Panc1 (cell line): ENCODE data around the gene PITRM1.

Experiments
- POLR2AphosphoS5 ChIP-seq: IDR thresholded peaks from 2 replicates; pipeline ENCODE4 v1.6.1; 2012; ENCODE audit warnings: mild to moderate bottlenecking, low read depth, low read length, moderate library complexity
- REST ChIP-seq, 2 experiments: IDR thresholded peaks; 2 replicates each; pipeline ENCODE4 v1.6.1; 2011 to 2012; ENCODE audit warnings: low read depth in 2 of 2, control low read depth in 1 of 2, low read length in 1 of 2, mild to moderate bottlenecking in 1 of 2, moderate library complexity in 1 of 2; ENCODE audit not compliant: insufficient read depth in 1 of 2
- TCF7L2 ChIP-seq: IDR thresholded peaks from 2 replicates; pipeline ENCODE4 v1.6.1; 2011; ENCODE audit warnings: mild to moderate bottlenecking, low read depth, low read length, inconsistent platforms
- TF ChIP-seq, protein P1 (sequence below): fragments of 450-650 bp; IDR thresholded peaks from 2 replicates; pipeline ENCODE4 v1.5.1; 2017; ENCODE audit warnings: mild to moderate bottlenecking

DNA sequence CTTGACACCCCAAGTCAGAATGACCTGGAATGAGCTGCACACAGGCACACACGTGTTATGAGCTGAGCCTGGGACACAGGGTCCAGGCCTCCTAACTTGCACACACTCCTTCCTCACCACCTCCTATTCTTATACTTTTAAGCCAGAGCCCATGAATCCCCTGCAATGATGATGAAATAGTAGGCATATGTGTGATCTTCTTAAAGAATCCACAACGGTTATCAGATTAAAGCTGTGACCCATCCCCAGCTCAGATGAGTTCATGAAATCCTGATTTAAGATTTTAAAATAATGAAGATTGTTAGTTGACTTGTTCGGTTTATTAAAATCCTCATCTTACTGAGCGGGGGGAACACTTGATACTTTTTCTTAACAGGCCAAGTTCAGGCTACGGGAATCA, 38.6 kb downstream of the PITRM1 start:
- TF ChIP-seq, protein P1, sequence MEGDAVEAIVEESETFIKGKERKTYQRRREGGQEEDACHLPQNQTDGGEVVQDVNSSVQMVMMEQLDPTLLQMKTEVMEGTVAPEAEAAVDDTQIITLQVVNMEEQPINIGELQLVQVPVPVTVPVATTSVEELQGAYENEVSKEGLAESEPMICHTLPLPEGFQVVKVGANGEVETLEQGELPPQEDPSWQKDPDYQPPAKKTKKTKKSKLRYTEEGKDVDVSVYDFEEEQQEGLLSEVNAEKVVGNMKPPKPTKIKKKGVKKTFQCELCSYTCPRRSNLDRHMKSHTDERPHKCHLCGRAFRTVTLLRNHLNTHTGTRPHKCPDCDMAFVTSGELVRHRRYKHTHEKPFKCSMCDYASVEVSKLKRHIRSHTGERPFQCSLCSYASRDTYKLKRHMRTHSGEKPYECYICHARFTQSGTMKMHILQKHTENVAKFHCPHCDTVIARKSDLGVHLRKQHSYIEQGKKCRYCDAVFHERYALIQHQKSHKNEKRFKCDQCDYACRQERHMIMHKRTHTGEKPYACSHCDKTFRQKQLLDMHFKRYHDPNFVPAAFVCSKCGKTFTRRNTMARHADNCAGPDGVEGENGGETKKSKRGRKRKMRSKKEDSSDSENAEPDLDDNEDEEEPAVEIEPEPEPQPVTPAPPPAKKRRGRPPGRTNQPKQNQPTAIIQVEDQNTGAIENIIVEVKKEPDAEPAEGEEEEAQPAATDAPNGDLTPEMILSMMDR: no peak
- TF ChIP-seq POLR2AphosphoS5: no peak
- no peak for TF ChIP-seq REST (IDR thresholded peaks at IDR 0.05; ENCODE audit: insufficient read depth in 1 of 2, low read depth in 2 of 2, low read length in 1 of 2)
- no peak for TF ChIP-seq TCF7L2
